Astrocyte of the cerebellum (primary cell): ENCODE measurements around the gene AVPR1B.

Experiments used
- DNase-seq: peaks from one replicate; pipeline ENCODE4 v3.0.0-alpha.2; 2011; ENCODE audit warnings: low read depth
- H3K4me3 ChIP-seq: 2 replicates; pipeline ENCODE4 v1.5.1; 2011; ENCODE audit warnings: mild to moderate bottlenecking, low read depth, low read length, moderate library complexity
- CTCF ChIP-seq: IDR thresholded peaks from 2 replicates; pipeline ENCODE4 v1.5.1; 2012; ENCODE audit warnings: low read length, low read depth, moderate library complexity, mild to moderate bottlenecking; ENCODE audit errors: missing control alignments
- in situ Hi-C: cut with HindIII; loops from 2 replicates; pipeline ENCODE4 v1.10.0; 2017; ENCODE audit warnings: low sequenced_read_pairs

AVPR1B gene

DNA sequence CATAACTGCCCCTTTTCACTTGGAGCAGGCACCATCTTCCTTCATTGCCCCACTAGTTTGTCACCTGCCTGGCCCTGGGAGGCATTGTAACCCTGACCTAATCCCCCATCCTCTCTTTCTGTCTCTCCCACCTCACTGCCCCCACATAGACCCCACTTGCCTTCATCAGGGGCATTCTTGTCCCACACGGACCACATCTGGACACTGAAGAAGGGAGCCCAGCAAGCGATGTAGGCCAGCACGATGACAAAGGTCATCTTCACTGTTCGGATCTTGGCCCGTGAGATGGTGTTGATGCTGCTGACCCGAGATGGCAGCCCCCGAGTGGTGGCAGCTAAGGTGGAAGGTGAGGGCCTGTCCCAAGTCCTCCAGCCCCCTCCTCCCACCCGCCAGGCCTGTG lies 1.4 kb downstream of the AVPR1B start:
- DNase-seq: no peak
- in situ Hi-C loops: loop anchor here (25.0 kb wide), 1 partner anchor 128 kb away; no protein-coding TSS in a partner anchor
- no peak for TF ChIP-seq CTCF
- H3K4me3 ChIP-seq: no peak overlapping the region

DNA sequence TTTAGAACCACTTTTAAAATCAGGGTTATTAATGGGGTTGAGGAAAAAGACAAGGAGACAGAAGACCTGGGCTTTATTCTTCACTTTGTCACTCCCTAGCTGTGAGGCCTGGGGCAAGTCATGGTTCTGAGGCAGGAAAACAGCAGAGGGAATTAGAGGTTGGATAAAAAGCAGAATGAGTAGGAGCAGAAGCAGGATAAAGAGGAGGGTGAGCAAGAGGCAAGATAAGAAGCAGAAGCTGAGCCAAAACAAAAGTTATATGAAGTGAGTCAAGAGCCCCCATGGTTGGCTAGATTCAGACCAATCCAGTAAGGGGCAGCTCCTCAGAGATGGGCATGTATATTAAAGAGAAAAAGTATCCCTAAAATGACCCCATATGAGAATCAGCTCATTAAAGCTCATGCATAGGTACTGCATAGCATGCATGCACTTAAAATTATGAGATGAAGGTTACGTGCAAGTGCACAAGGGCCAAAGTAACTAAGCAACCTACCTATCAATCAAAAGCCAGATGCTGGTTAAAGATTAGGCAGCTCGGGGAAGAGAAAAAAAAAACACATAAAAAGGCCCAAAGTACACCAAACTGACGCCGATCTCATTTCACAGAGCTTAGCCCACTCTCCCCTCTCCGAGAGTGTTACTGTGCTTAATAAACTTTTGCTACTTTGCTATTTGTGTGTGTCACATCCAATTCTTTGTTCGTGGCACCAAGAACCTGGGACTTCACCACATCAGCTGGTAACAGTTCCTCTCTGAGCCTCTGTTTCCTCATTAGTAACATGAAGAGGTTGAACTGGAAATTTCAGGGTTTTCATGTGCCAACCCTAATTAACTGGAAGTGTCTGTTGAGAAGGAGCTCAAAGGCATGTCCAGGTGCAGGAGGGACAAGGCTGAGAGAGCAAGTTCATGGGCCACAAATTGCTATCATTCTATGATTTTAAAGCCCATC lies 2.2 kb downstream of the AVPR1B start:
- DNase-seq: no peak
- TF ChIP-seq CTCF: no peak
- H3K4me3 ChIP-seq: no peak overlapping the region
- in situ Hi-C loops: loop anchor here (25.0 kb wide), 1 partner anchor 128 kb away; no protein-coding TSS in a partner anchor

DNA sequence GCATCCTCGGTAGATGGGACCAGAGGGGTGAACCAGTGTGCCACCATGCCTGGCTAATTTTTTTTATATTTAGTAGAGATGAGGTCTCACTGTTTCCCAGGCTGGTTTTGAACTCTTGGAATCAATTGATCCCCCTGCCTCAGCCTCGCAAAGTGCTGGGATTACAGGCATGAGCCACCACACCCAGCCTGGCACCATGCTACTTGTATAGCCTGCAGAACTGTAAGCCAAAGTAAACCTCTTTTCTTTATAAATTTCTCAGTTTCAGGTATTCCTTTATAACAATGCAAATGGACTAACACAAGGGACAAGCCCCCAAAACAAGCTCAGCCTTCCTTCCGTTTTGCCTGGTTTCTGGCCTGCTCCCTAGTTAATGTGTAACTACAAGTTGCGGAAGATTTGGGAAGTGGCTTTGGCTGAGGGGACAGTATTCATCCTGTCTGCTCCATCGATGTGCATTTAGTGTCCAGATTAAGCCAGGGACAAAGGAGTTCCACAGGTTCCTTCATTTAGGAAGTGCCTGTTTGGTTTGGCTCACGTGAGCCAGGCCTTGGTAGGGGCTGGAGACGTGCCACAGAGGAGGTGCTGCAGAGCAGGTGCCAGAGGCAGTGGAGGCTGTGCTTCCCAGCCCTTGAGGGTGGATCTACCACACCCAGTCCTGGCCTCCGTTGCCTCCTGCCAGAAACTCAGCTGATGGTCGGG lies 4.4 kb downstream of the AVPR1B start:
- TF ChIP-seq CTCF: no peak
- no peak for DNase-seq
- in situ Hi-C loops: loop anchor here (25.0 kb wide), 1 partner anchor 125 kb away; no protein-coding TSS in a partner anchor
- no peak overlapping the region for H3K4me3 ChIP-seq

DNA sequence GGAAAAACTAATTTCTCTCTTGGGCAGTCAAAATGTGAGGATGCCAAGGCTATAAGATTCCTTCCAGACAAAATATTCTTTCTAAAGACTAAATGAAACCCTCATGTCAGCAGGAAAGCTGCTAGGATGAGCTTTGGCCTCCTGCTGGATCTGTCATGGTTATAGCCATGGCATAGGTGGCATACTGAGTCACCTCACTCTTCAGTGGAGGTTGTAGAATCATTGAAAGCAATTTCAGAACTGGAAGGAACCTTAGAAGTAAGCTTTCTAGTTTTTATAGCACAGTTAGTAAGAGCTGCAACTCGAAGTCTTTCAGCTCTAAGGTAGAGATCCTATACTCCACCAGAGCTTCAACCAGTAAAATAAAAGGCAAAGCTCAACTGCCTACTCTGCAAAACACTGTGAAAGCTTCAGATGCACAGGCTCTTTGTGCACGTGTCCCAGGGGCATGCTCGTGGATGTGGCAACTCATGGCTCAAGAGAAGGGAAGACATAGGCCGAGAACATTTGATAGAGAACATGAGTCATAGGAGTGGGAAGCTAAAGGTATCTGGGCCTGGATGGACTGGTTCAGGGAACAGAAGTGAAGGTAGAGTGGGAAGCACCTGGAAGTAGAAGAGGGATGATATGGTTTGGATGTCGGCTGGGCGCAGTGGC lies 5.8 kb downstream of the AVPR1B start:
- in situ Hi-C loops: loop anchor here (25.0 kb wide), 1 partner anchor 124 kb away; no protein-coding TSS in a partner anchor
- H3K4me3 ChIP-seq: no peak overlapping the region
- DNase-seq: no peak
- TF ChIP-seq CTCF: no peak

GRCh38 chr1:206110820-206111219 lies 6.4 kb downstream of the AVPR1B start:
- in situ Hi-C loops: loop anchor here (25.0 kb wide), 1 partner anchor 124 kb away; no protein-coding TSS in a partner anchor
- no peak for DNase-seq
- no peak for TF ChIP-seq CTCF
- no peak overlapping the region for H3K4me3 ChIP-seq

DNA sequence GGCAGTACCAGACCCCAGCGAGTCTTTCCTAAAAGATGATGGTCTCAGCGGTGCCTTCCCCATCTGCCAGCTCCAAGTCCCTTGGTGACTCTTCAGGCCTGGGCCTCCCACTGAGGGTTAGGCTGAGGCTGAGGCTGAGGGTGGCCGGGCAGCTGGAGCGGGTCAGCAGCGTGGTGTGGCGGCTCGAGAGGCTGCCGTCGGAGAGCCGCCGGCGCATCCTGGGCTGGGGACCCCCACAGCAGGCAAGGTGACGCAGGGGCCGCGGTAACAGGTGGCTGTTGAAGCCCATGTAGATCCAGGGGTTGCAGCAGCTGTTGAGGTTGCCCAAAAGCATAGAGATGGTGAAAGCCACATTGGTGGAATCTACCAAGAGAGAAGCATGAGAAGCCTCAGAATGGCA lies 7.0 kb downstream of the AVPR1B start:
- H3K4me3 ChIP-seq: no peak overlapping the region
- DNase-seq: no peak
- in situ Hi-C loops: loop anchor here (25.0 kb wide), 1 partner anchor 123 kb away; no protein-coding TSS in a partner anchor
- no peak for TF ChIP-seq CTCF
